GM10847 (cell line): Measurements from ENCODE around the gene TMPRSS4.

Experiments
- POLR2A ChIP-seq: IDR thresholded peaks from 2 replicates; pipeline ENCODE4 v1.6.1; 2011; ENCODE audit not compliant: insufficient read length; ENCODE audit errors: extremely low read depth

TMPRSS4 gene

GRCh38 chr11:118090545-118091162 is 13.8 kb downstream of the TMPRSS4 start:
- no peak for TF ChIP-seq POLR2A

GRCh38 chr11:118091690-118092089 is 14.8 kb downstream of the TMPRSS4 start:
- TF ChIP-seq POLR2A: no peak

GRCh38 chr11:118092907-118093571 is 16.2 kb downstream of the TMPRSS4 start:
- TF ChIP-seq POLR2A: no peak

- no peak for TF ChIP-seq POLR2A
Observed at GRCh38 chr11:118095493-118095892, 18.6 kb downstream of the TMPRSS4 start.

GRCh38 chr11:118095967-118096367 is 19.1 kb downstream of the TMPRSS4 start:
- TF ChIP-seq POLR2A: no peak

- no peak for TF ChIP-seq POLR2A
Observed at GRCh38 chr11:118098996-118099837, 22.3 kb downstream of the TMPRSS4 start.

GRCh38 chr11:118099838-118100556 is 23.1 kb downstream of the TMPRSS4 start:
- TF ChIP-seq POLR2A: no peak

- no peak for TF ChIP-seq POLR2A
Observed at GRCh38 chr11:118100691-118101232, 23.9 kb downstream of the TMPRSS4 start.

- no peak for TF ChIP-seq POLR2A
Observed at GRCh38 chr11:118102721-118103261, 25.9 kb downstream of the TMPRSS4 start.

- TF ChIP-seq POLR2A: no peak
Observed at GRCh38 chr11:118104491-118104890, 27.6 kb downstream of the TMPRSS4 start.

GRCh38 chr11:118105657-118106305 is 28.9 kb downstream of the TMPRSS4 start:
- TF ChIP-seq POLR2A: no peak

- TF ChIP-seq POLR2A: no peak
Observed at GRCh38 chr11:118106789-118107335, 30.0 kb downstream of the TMPRSS4 start.

GRCh38 chr11:118108513-118108912 is 31.6 kb downstream of the TMPRSS4 start:
- TF ChIP-seq POLR2A: no peak

GRCh38 chr11:118109231-118109630 is 32.4 kb downstream of the TMPRSS4 start:
- TF ChIP-seq POLR2A: no peak

GRCh38 chr11:118111019-118111743 is 34.3 kb downstream of the TMPRSS4 start:
- no peak for TF ChIP-seq POLR2A
